ENCODE results near the gene NEK1. TPM values are rescaled to one million over a fixed set of nuclear protein-coding genes. Genes with fewer than 3 reads are reported as not detected.

NEK1 gene
- total RNA-seq, 1 donor from 2014 or later = 14.7 TPM

GRCh38 chr4:169414913-169415312 is 197.5 kb downstream of the NEK1 start:
- H3K36me3 ChIP-seq = no peaks in the 10 kb centered on the region
- DNase-seq (ENCODE audit: extremely low spot score in 2 of 2) = no peak

GRCh38 chr4:169412046-169412445 is 200.3 kb downstream of the NEK1 start:
- Histone ChIP-seq H3K4me1 (peaks cover 9% of the 10 kb centered on the region), H3K4me3 (no peak overlapping the region), H3K27me3 (no peaks in the 10 kb centered on the region), H3K27ac (no peak overlapping the region), H3K36me3 (no peaks in the 10 kb centered on the region), H3K9me3 (no peaks in the 10 kb centered on the region)
- DNase-seq (ENCODE audit: extremely low spot score in 2 of 2) = no peak
- TF ChIP-seq POLR2A (IDR thresholded peaks at IDR 0.05) (no peak), CTCF (IDR thresholded peaks at IDR 0.05) (no peak), POLR2AphosphoS5 (IDR thresholded peaks at IDR 0.05; ENCODE audit: insufficient read depth in 1 of 2, low read depth in 1 of 2) (no peak)
- intact Hi-C loops (cut with DNase I) = no loop called here

More at GRCh38 chr4:169414913-169415312, 197.5 kb downstream of the NEK1 start:
- peaks cover 9% of the 10 kb centered on the region for H3K4me1 ChIP-seq
- H3K27me3 ChIP-seq = no peaks in the 10 kb centered on the region
- no peak overlapping the region for H3K27ac ChIP-seq
- no peak overlapping the region for H3K4me3 ChIP-seq
- TF ChIP-seq POLR2A (IDR thresholded peaks at IDR 0.05) (no peak), CTCF (IDR thresholded peaks at IDR 0.05) (no peak), POLR2AphosphoS5 (IDR thresholded peaks at IDR 0.05; ENCODE audit: insufficient read depth in 1 of 2, low read depth in 1 of 2) (no peak)
- intact Hi-C loops (cut with DNase I) = no loop called here
- no peaks in the 10 kb centered on the region for H3K9me3 ChIP-seq

- TF ChIP-seq CTCF (IDR thresholded peaks at IDR 0.05) = no peak
- TF ChIP-seq POLR2AphosphoS5 (IDR thresholded peaks at IDR 0.05; ENCODE audit: insufficient read depth in 1 of 2, low read depth in 1 of 2) = no peak
- no peak for TF ChIP-seq POLR2A (IDR thresholded peaks at IDR 0.05)
- intact Hi-C loops (cut with DNase I) = no loop called here
- H3K36me3 ChIP-seq = no peaks in the 10 kb centered on the region
- H3K27me3 ChIP-seq = no peaks in the 10 kb centered on the region
- peaks cover 9% of the 10 kb centered on the region for H3K4me1 ChIP-seq
- H3K27ac ChIP-seq = no peak overlapping the region
- no peak for DNase-seq (ENCODE audit: extremely low spot score in 2 of 2)
- no peaks in the 10 kb centered on the region for H3K9me3 ChIP-seq
- no peak overlapping the region for H3K4me3 ChIP-seq
These were observed 201.3 kb downstream of the NEK1 start for GRCh38 chr4:169410839-169411770.

- H3K4me1 ChIP-seq = peaks cover 9% of the 10 kb centered on the region
- H3K9me3 ChIP-seq = no peaks in the 10 kb centered on the region
- H3K4me3 ChIP-seq = no peak overlapping the region
- no peaks in the 10 kb centered on the region for H3K36me3 ChIP-seq
- no peaks in the 10 kb centered on the region for H3K27me3 ChIP-seq
- TF ChIP-seq CTCF (IDR thresholded peaks at IDR 0.05) (no peak), POLR2AphosphoS5 (IDR thresholded peaks at IDR 0.05; ENCODE audit: insufficient read depth in 1 of 2, low read depth in 1 of 2) (no peak), POLR2A (IDR thresholded peaks at IDR 0.05) (no peak)
- no peak overlapping the region for H3K27ac ChIP-seq
- intact Hi-C loops (cut with DNase I) = no loop called here
- no peak for DNase-seq (ENCODE audit: extremely low spot score in 2 of 2)
These were observed 205.1 kb downstream of the NEK1 start for GRCh38 chr4:169407217-169407845.
